CD4-positive, alpha-beta T cell (primary cell): ENCODE results near the gene OOSP1. TPM values are rescaled to one million over a fixed set of nuclear protein-coding genes. Genes with fewer than 3 reads are reported as not detected.

Experiments used
- ATAC-seq: fragments of 200-7000 bp; cut with Tn5 transposase; one replicate; pipeline ENCODE4 v1.10.0; 2022; ENCODE audit warnings: mild to moderate bottlenecking; ENCODE audit not compliant: poor library complexity
- CTCF ChIA-PET: fragments of 350-600 bp; sonication (Branson Sonifier 250); formaldehyde crosslinking; loops from one replicate; lab custom pipeline; 2021; ENCODE audit warnings: antibody characterized with exemption, inconsistent platforms; lab: Charles Lee
- POLR2A ChIA-PET: fragments of 350-600 bp; sonication (Branson Sonifier 250); formaldehyde crosslinking; loops from one replicate; lab custom pipeline; 2021; ENCODE audit warnings: antibody characterized with exemption, inconsistent platforms; lab: Charles Lee
- DNase-seq, 14 experiments: peaks; one replicate each; pipeline ENCODE4 v3.0.0-alpha.2; 2013 to 2020; ENCODE audit warnings: mixed read lengths in 2 of 14
- H3K27ac ChIP-seq, 2 donors: one replicate each; pipeline versions ENCODE4 v1.5.1 to v1.7.0; 2013; ENCODE audit warnings: low read length in 2 of 2, low read depth in 1 of 2, mild to moderate bottlenecking in 1 of 2
- H3K27me3 ChIP-seq, 2 experiments: 1 replicate in 1 of 2; 2 replicates in 1 of 2; pipeline versions ENCODE4 v1.6.1 to v1.7.0; 2013; ENCODE audit warnings: low read length in 2 of 2, control low read depth in 1 of 2, mild to moderate bottlenecking in 1 of 2, moderate library complexity in 1 of 2; ENCODE audit not compliant: insufficient read depth in 2 of 2, control insufficient read depth in 1 of 2
- H3K36me3 ChIP-seq: one replicate; pipeline ENCODE4 v1.6.1; 2013; ENCODE audit warnings: low read length, control low read depth; ENCODE audit not compliant: insufficient read depth
- H3K4me1 ChIP-seq: one replicate; pipeline ENCODE4 v1.6.1; 2013; ENCODE audit warnings: low read length, control low read depth; ENCODE audit not compliant: insufficient read depth
- H3K4me3 ChIP-seq: one replicate; pipeline ENCODE4 v1.5.1; 2013; ENCODE audit warnings: mild to moderate bottlenecking, low read length, moderate library complexity
- H3K9me3 ChIP-seq, 2 experiments: 1 replicate in 1 of 2; 2 replicates in 1 of 2; pipeline versions ENCODE4 v1.6.1 to v1.7.0; 2013; ENCODE audit warnings: low read length in 2 of 2, mild to moderate bottlenecking in 2 of 2, control low read depth in 1 of 2, moderate library complexity in 1 of 2; ENCODE audit not compliant: control insufficient read depth in 1 of 2, insufficient read depth in 1 of 2
- H3K27ac Mint-ChIP-seq: one replicate; pipeline ENCODE4 v1.8.0; 2020; ENCODE audit warnings: mixed read lengths
- H3K27me3 Mint-ChIP-seq: one replicate; pipeline ENCODE4 v1.8.0; 2021; ENCODE audit warnings: mixed read lengths
- H3K36me3 Mint-ChIP-seq: one replicate; pipeline ENCODE4 v1.8.0; 2021; ENCODE audit warnings: low read depth, mixed read lengths
- H3K4me1 Mint-ChIP-seq: one replicate; pipeline ENCODE4 v1.8.0; 2021; ENCODE audit warnings: low read depth, mixed read lengths
- H3K4me3 Mint-ChIP-seq: one replicate; pipeline ENCODE4 v1.8.0; 2020; ENCODE audit warnings: mild to moderate bottlenecking, mixed read lengths
- H3K9me3 Mint-ChIP-seq: one replicate; pipeline ENCODE4 v1.8.0; 2020; ENCODE audit warnings: mixed read lengths
- intact Hi-C, 2 experiments: fragments of 100-400 bp; cut with DNase I in 1 of 2; cut with micrococcal nuclease in 1 of 2; formaldehyde crosslinking; loops; one replicate each; pipeline versions ENCODE4 v1.15.1 to v1.9.0; 2023 to 2025; cut with DNase I, micrococcal nuclease
- total RNA-seq, 174 experiments: library from RNA in 2 of 174; stranded (reverse) in 2 of 174; gene quantifications; one replicate each; pipeline ENCODE4 v1.2.3 and lab custom pipeline; 2021 to 2026
- TF ChIP-seq, protein P1 (sequence below): fragments of 200-600 bp; IDR thresholded peaks from one replicate; pipeline ENCODE4 v1.8.0; 2022; ENCODE audit warnings: antibody characterized with exemption, mild to moderate bottlenecking

The OOSP1 gene
- total RNA-seq, 2 experiments from 2014 or later = not detected

DNA sequence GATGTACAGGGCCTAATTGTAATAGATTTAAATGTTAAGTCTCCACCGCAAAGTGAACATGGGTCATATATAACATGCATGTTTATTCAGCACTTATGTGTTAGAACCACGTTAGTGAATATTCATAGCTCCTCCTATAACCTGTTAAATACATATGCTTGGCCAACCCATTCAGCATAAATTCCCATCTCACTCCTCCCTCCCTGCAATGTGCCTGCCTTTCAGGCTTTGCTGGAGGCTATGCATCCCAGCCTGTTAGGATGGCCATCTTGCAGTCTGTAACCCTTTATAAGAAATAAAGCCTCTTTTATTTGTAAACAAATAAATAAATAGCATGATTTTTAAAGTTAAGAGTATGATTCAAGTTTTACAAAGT, 23.9 kb downstream of the OOSP1 start:
- Mint-ChIP-seq H3K9me3 (no peaks in the 10 kb centered on the region), H3K4me3 (no peak overlapping the region), H3K27me3 (no peaks in the 10 kb centered on the region), H3K27ac (no peak overlapping the region), H3K4me1 (no peaks in the 10 kb centered on the region), H3K36me3 (no peaks in the 10 kb centered on the region)
- Histone ChIP-seq H3K4me3 (no peak overlapping the region), H3K27ac (no peak overlapping the region), H3K4me1 (no peaks in the 10 kb centered on the region), H3K27me3 (no peaks in the 10 kb centered on the region), H3K9me3 (no peaks in the 10 kb centered on the region), H3K36me3 (no peaks in the 10 kb centered on the region)
- ATAC-seq = no peak
- intact Hi-C loops = no loop called here
- TF ChIP-seq, protein P1, sequence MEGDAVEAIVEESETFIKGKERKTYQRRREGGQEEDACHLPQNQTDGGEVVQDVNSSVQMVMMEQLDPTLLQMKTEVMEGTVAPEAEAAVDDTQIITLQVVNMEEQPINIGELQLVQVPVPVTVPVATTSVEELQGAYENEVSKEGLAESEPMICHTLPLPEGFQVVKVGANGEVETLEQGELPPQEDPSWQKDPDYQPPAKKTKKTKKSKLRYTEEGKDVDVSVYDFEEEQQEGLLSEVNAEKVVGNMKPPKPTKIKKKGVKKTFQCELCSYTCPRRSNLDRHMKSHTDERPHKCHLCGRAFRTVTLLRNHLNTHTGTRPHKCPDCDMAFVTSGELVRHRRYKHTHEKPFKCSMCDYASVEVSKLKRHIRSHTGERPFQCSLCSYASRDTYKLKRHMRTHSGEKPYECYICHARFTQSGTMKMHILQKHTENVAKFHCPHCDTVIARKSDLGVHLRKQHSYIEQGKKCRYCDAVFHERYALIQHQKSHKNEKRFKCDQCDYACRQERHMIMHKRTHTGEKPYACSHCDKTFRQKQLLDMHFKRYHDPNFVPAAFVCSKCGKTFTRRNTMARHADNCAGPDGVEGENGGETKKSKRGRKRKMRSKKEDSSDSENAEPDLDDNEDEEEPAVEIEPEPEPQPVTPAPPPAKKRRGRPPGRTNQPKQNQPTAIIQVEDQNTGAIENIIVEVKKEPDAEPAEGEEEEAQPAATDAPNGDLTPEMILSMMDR = no peak
- CTCF ChIA-PET = no interaction called here
- POLR2A ChIA-PET = no interaction called here
- DNase-seq = no peak

DNA sequence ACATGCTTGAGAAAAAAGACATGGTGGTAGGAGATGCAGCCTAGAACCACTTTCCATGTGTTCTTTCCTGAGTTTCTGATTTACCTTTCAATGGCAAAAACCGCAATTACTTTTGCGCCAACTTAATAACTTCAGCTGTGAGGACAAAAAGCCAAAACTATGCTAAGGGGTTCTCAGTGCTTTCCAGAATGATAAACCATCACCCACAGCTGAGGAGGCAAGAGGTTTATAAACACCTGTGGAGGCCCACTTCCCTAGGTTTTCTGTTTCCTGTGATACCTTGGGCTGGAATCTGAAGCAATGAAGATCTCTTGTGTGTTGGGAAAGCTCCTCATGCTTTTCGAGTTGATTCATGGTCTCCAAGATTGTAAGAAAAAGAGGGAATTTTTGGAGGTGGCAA, 25.5 kb downstream of the OOSP1 start, which contains the start of gene OOSP4A:
Gene OOSP4A (plus strand): TSS at position 301 of the 400 bp plus-strand sequence. CDS start 0 bp downstream, at position 301.
- H3K27me3 Mint-ChIP-seq = no peaks in the 10 kb centered on the region
- no peaks in the 10 kb centered on the region for H3K36me3 ChIP-seq
- TF ChIP-seq, protein P1 = no peak
- intact Hi-C loops = no loop called here
- no peaks in the 10 kb centered on the region for H3K4me1 Mint-ChIP-seq
- ChIA-PET POLR2A (no interaction called here), CTCF (interaction anchor here (0.7 kb wide), 1 partner anchor 527 kb away, joined by 3 read pairs; no protein-coding TSS in a partner anchor)
- H3K27me3 ChIP-seq = no peaks in the 10 kb centered on the region
- no peak for DNase-seq
- no peak within 1 kb of the TSS for H3K27ac ChIP-seq
- H3K4me1 ChIP-seq = no peaks in the 10 kb centered on the region
- H3K27ac Mint-ChIP-seq = no peak within 1 kb of the TSS
- no peaks in the 10 kb centered on the region for H3K9me3 Mint-ChIP-seq
- ATAC-seq = no peak
- H3K4me3 Mint-ChIP-seq = no peak within 1 kb of the TSS
- H3K4me3 ChIP-seq = no peak within 1 kb of the TSS
- H3K36me3 Mint-ChIP-seq = no peaks in the 10 kb centered on the region
- H3K9me3 ChIP-seq = no peaks in the 10 kb centered on the region

DNA sequence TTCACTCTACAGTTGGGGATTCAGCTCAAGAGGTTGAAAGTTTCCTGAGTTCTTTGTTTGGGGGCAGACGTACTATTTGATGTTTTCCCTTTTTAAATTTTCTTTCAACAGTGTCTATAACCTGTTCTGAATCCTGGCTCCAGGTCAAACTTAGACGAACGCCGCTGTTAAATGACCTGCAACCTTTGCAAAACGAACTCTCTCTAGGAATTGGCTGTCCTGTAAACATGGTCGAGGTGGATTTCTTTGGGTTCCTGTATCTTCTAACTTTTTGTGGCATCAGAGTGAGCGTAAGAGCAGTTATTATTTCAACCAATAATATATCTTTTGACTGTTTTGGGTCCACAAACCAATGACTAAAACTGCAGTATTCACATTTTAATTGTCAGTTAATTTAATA, 27.2 kb downstream of the OOSP1 start:
- no peak for ATAC-seq
- intact Hi-C loops = no loop called here
- no peaks in the 10 kb centered on the region for H3K9me3 Mint-ChIP-seq

More for the DNA sequence above, 27.2 kb downstream of the OOSP1 start:
- Mint-ChIP-seq H3K4me3 (no peak overlapping the region), H3K27me3 (no peaks in the 10 kb centered on the region), H3K36me3 (no peaks in the 10 kb centered on the region), H3K4me1 (no peaks in the 10 kb centered on the region), H3K27ac (no peak overlapping the region)
- ChIA-PET CTCF (no interaction called here), POLR2A (no interaction called here)
- TF ChIP-seq, protein P1 = no peak
- no peaks in the 10 kb centered on the region for H3K36me3 ChIP-seq
- no peaks in the 10 kb centered on the region for H3K9me3 ChIP-seq
- H3K4me1 ChIP-seq = no peaks in the 10 kb centered on the region
- no peak for DNase-seq
- no peak overlapping the region for H3K27ac ChIP-seq
- H3K4me3 ChIP-seq = no peak overlapping the region
- no peaks in the 10 kb centered on the region for H3K27me3 ChIP-seq
